Dendritic cell treated with granulocyte-macrophage colony-stimulating factor and Interleukin-4, amounts not matched to agents 40 ng/mL and 50 ng/mL, for 4 days (primary cell): ENCODE results near the gene CDKN3.
"Not testable (repeated sequence)": the region's sequence is repeated elsewhere in the genome, so short reads cannot be mapped to it uniquely, and the experiment has no call there.

ENCODE experiments used
- H3K27ac Mint-ChIP-seq: one replicate; pipeline ENCODE4 v1.8.0; 2022; ENCODE audit warnings: mild to moderate bottlenecking, mixed read lengths
- H3K27me3 Mint-ChIP-seq: one replicate; pipeline ENCODE4 v1.8.0; 2022; ENCODE audit warnings: mild to moderate bottlenecking, mixed read lengths
- H3K36me3 Mint-ChIP-seq: one replicate; pipeline ENCODE4 v1.8.0; 2022; ENCODE audit warnings: low read depth, mixed read lengths
- H3K4me1 Mint-ChIP-seq: one replicate; pipeline ENCODE4 v1.8.0; 2022; ENCODE audit warnings: low read depth, mixed read lengths
- H3K4me3 Mint-ChIP-seq: one replicate; pipeline ENCODE4 v1.8.0; 2022; ENCODE audit warnings: mild to moderate bottlenecking, moderate library complexity, mixed read lengths
- H3K9me3 Mint-ChIP-seq: one replicate; pipeline ENCODE4 v1.8.0; 2022; ENCODE audit warnings: mixed read lengths
- intact Hi-C: fragments of 100-400 bp; cut with micrococcal nuclease; formaldehyde crosslinking; loops from one replicate; pipeline ENCODE4 v1.15.0; 2022

CDKN3 gene

DNA sequence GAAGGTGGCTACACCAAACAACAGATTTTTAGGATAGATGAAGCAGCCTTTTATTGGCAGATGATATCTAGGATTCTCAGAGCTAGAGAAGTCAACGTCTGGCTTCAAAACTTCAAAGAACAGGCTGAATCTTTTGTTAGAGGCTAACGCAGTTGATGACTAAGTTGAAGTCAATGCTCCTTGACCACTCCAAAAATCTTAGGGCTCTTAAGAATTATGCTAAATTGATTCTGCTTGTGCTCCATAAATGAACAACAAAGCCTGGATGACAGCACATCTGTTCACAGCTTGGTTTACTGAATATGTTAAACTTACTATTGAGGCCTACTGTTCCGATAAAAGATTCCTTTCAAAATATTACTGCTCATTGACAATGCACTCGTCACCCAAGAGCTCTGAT, 13.0 kb upstream of the CDKN3 start:
- intact Hi-C loops: no loop called here
- Mint-ChIP-seq H3K27ac (no peak overlapping the region), H3K9me3 (no peaks in the 10 kb centered on the region), H3K4me3 (no peak overlapping the region), H3K4me1 (peaks cover 7% of the 10 kb centered on the region), H3K27me3 (no peaks in the 10 kb centered on the region), H3K36me3 (no peaks in the 10 kb centered on the region)

- intact Hi-C loops: no loop called here
These were observed 11.3 kb upstream of the CDKN3 start for GRCh38 chr14:54385556-54385955.

DNA sequence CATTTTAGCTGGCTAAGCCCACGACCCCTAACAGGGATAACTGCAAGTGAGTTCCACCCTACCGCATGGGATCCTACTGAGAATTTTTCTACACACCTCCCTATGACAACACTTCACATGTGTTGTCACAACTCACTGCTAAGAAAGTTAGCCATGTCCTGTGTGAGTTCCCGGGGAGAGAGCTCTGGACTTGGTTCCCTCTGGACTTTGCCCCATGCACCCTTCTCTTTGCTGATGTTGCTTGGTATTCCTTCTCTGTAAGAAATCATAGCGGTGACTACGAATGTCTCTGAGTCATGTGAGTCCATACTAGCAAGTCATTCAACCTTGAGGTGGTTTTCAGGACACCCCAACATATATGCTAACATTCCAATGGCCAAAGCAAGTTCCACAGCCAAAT, 9.5 kb upstream of the CDKN3 start:
- Mint-ChIP-seq H3K4me3 (no peak overlapping the region), H3K36me3 (no peaks in the 10 kb centered on the region), H3K27me3 (peaks cover 2% of the 10 kb centered on the region), H3K27ac (no peak overlapping the region), H3K4me1 (no peaks in the 10 kb centered on the region), H3K9me3 (no peaks in the 10 kb centered on the region)
- intact Hi-C loops: no loop called here

More at GRCh38 chr14:54385556-54385955, 11.3 kb upstream of the CDKN3 start:
- H3K4me1 Mint-ChIP-seq: peaks cover 3% of the 10 kb centered on the region
- no peak overlapping the region for H3K27ac Mint-ChIP-seq
- H3K36me3 Mint-ChIP-seq: no peaks in the 10 kb centered on the region
- no peaks in the 10 kb centered on the region for H3K9me3 Mint-ChIP-seq
- no peaks in the 10 kb centered on the region for H3K27me3 Mint-ChIP-seq
- no peak overlapping the region for H3K4me3 Mint-ChIP-seq

- Mint-ChIP-seq H3K4me3 (no peak overlapping the region), H3K4me1 (no peaks in the 10 kb centered on the region), H3K9me3 (no peaks in the 10 kb centered on the region), H3K27ac (no peak overlapping the region), H3K36me3 (peaks cover 8% of the 10 kb centered on the region), H3K27me3 (peaks cover 2% of the 10 kb centered on the region)
- intact Hi-C loops: no loop called here
These were observed 4.5 kb upstream of the CDKN3 start for GRCh38 chr14:54392131-54392859.

- H3K27me3 Mint-ChIP-seq, H3K36me3 Mint-ChIP-seq, H3K4me3 Mint-ChIP-seq, H3K27ac Mint-ChIP-seq, H3K4me1 Mint-ChIP-seq, H3K9me3 Mint-ChIP-seq, intact Hi-C loops: not testable (repeated sequence)
These were observed 3.6 kb upstream of the CDKN3 start for GRCh38 chr14:54392986-54393884.

DNA sequence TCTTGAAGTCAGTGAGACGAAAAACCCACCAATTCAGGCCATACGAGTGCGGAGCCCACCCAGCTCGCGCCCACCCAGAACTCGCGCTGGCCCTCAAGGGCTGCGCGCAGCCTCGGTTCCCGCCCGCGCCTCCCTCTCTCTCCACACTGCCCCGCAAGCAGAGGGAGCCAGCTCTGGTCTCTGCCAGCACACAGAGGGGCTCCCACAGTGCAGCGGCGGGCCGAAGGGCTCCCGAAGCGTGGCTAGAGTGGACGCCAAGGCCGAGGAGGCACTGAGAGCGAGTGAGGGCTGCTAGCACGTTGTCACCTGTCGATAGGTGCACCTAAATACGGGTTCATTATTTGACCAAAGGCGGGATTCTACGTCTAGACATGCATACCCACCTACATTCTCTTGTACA, 2.2 kb upstream of the CDKN3 start:
- Mint-ChIP-seq H3K27ac (no peak overlapping the region), H3K4me3 (no peak overlapping the region), H3K36me3 (peaks cover 8% of the 10 kb centered on the region), H3K9me3 (no peaks in the 10 kb centered on the region), H3K4me1 (peaks cover 19% of the 10 kb centered on the region), H3K27me3 (peaks cover 2% of the 10 kb centered on the region)
- intact Hi-C loops: no loop called here

- peaks cover 2% of the 10 kb centered on the region for H3K27me3 Mint-ChIP-seq
These were observed 1.5 kb upstream of the CDKN3 start for GRCh38 chr14:54395284-54395683.

DNA sequence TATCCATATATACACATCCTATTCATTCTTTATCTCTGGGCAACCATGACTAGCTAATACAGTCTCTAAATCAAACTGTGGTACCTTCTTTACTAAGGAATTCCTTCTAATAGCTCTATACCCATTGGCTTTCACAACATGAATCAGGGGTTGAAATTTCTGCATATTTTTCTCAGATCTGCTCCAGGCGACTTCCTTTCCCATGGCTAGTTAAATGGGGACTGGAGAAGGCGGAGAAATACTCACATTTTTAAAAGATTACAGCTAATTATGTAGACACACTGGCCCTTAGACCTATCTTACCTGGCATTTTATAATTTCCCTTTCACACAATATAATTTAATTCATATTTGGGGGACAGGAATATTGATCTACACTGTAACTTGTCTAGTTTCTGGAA, 1.1 kb upstream of the CDKN3 start:
- Mint-ChIP-seq H3K4me1 (peaks cover 19% of the 10 kb centered on the region), H3K4me3 (no peak overlapping the region), H3K27me3 (peaks cover 2% of the 10 kb centered on the region), H3K36me3 (peaks cover 8% of the 10 kb centered on the region), H3K27ac (no peak overlapping the region), H3K9me3 (no peaks in the 10 kb centered on the region)
- intact Hi-C loops: loop anchor here (2.0 kb wide), 2 partner anchors 45 to 93 kb away; partner anchors contain the start of genes CNIH1 and GMFB

More at GRCh38 chr14:54395284-54395683, 1.5 kb upstream of the CDKN3 start:
- H3K4me1 Mint-ChIP-seq: peaks cover 19% of the 10 kb centered on the region
- H3K36me3 Mint-ChIP-seq: peaks cover 8% of the 10 kb centered on the region
- no peak overlapping the region for H3K4me3 Mint-ChIP-seq
- no peak overlapping the region for H3K27ac Mint-ChIP-seq
- H3K9me3 Mint-ChIP-seq: no peaks in the 10 kb centered on the region
- intact Hi-C loops: no loop called here

- intact Hi-C loops: loop anchor here (2.0 kb wide), 2 partner anchors 45 to 93 kb away; partner anchors contain the start of genes CNIH1 and GMFB
- Mint-ChIP-seq H3K36me3 (peaks cover 8% of the 10 kb centered on the region), H3K27me3 (peaks cover 1% of the 10 kb centered on the region), H3K4me1 (peaks cover 19% of the 10 kb centered on the region), H3K4me3 (peak overlapping the region; percentile 87), H3K27ac (peak overlapping the region; percentile 73), H3K9me3 (no peaks in the 10 kb centered on the region)
These were observed 669 bp upstream of the CDKN3 start for GRCh38 chr14:54396183-54396492.

- peak overlapping the region; percentile 70 for H3K27ac Mint-ChIP-seq
- peaks cover 8% of the 10 kb centered on the region for H3K36me3 Mint-ChIP-seq
- H3K4me1 Mint-ChIP-seq: peaks cover 19% of the 10 kb centered on the region
- no peak overlapping the region for H3K4me3 Mint-ChIP-seq
- intact Hi-C loops: no loop called here
- H3K27me3 Mint-ChIP-seq: no peaks in the 10 kb centered on the region
- no peaks in the 10 kb centered on the region for H3K9me3 Mint-ChIP-seq
These were observed 2.8 kb downstream of the CDKN3 start for GRCh38 chr14:54399560-54399959.

DNA sequence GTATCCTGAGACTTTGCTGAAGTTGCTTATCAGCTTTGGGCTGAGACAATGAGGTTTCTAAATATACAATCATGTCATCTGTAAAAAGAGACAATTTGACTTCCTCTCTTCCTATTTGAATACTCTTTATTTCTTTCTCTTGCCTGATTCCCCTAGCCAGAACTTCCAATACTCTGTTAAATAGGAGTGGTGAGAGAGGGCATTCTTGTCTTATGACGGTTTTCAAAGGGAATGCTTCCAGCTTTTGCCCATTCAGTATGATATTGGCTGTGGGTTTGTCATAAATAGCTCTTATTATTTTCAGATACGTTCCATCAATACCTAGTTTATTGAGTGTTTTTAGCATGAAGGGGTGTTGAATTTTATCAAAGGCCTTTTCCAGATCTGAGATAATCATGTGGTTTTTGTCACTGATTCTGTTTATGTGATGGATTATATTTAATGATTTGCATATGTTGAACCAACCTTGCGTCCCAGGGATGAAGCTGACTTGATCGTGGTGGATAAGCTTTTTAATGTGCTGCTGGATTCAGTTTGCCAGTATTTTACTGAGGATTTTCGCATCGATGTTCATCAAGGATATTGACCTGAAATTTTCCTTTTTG, 6.7 kb downstream of the CDKN3 start:
- peaks cover 11% of the 10 kb centered on the region for H3K36me3 Mint-ChIP-seq
- intact Hi-C loops, H3K4me3 Mint-ChIP-seq, H3K27me3 Mint-ChIP-seq, H3K9me3 Mint-ChIP-seq, H3K27ac Mint-ChIP-seq: not testable (repeated sequence)
- peaks cover 10% of the 10 kb centered on the region for H3K4me1 Mint-ChIP-seq

DNA sequence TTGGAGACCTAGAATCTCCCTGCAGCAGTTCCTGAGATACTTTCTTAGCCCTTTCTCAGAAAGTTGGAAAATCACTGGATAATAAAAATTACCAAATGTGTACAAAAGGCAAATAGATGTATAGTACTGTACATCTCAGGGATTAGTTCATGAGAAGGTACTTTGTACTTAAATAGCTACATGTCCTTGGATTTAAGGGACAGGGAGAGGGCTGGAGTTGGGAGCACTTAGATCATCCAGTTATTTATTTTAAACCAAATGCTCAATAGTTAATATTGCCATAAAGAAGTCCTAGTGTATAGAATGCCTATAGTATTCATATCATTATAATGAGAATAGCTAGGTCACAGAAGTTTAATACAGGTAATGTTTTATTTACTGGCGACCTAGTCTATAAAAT, 13.4 kb downstream of the CDKN3 start:
- intact Hi-C loops: no loop called here
- Mint-ChIP-seq H3K9me3 (no peaks in the 10 kb centered on the region), H3K27me3 (no peaks in the 10 kb centered on the region), H3K4me3 (no peak overlapping the region), H3K36me3 (peaks cover 16% of the 10 kb centered on the region), H3K4me1 (no peaks in the 10 kb centered on the region), H3K27ac (no peak overlapping the region)

DNA sequence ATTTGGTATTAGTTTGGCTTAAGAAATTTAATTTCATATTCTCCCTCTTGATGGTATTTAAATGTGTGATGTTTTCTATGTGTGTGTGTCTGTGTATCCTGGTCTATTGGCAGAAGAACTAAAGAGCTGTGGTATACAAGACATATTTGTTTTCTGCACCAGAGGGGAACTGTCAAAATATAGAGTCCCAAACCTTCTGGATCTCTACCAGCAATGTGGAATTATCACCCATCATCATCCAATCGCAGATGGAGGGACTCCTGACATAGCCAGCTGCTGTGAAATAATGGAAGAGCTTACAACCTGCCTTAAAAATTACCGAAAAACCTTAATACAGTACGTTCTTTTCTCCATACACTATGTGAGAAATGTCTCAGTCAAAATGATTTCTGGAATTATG, 14.6 kb downstream of the CDKN3 start:
- no peaks in the 10 kb centered on the region for H3K9me3 Mint-ChIP-seq
- H3K27ac Mint-ChIP-seq: no peak overlapping the region
- H3K36me3 Mint-ChIP-seq: peaks cover 14% of the 10 kb centered on the region
- no peaks in the 10 kb centered on the region for H3K4me1 Mint-ChIP-seq
- intact Hi-C loops: no loop called here
- H3K4me3 Mint-ChIP-seq: no peak overlapping the region
- H3K27me3 Mint-ChIP-seq: no peaks in the 10 kb centered on the region

DNA sequence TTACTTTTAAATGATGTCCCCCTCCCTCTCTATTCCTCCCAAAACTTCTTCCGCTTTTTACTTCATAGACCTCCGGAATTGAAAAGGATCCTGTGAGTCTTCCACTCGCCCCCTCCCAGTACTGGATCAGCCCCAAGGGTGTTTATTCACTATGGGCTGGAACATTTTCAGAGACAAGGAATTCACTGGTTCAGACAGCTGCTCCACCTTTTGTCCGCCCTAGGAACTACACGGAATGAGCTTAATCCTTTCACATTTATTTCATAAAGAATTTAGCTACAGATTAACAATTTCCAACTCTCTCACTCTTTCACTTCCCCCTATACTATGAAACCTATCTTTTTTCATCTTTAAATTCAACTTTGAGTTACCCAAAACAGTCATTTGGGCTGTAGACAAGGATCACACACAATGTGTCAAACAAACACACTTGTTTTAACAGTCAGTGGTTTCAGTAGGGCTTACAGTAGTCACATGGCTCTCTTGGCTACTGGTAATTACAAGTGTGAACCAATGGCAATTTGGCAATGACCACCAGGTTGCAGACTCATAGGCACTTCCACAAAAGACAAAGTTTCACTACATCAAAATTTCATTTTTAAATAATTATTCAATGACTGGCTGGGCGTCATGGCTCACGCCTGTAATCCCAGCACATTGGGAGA, 23.8 kb downstream of the CDKN3 start:
- Mint-ChIP-seq H3K4me3 (no peak overlapping the region), H3K9me3 (no peaks in the 10 kb centered on the region), H3K27ac (peak overlapping the region; percentile 22), H3K4me1 (peaks cover 8% of the 10 kb centered on the region), H3K36me3 (peaks cover 24% of the 10 kb centered on the region), H3K27me3 (no peaks in the 10 kb centered on the region)
- intact Hi-C loops: no loop called here
